ENCODE data around the gene TCF15. TPM values are rescaled to one million over a fixed set of nuclear protein-coding genes. Genes with fewer than 3 reads are reported as not detected.

TCF15 gene
- total RNA-seq, 1 donor from 2014 or later = not detected

GRCh38 chr20:588476-588875 lies 21.6 kb downstream of the TCF15 start:
- Mint-ChIP-seq H3K9me3 (ENCODE audit: unreplicated experiment) (no peaks in the 10 kb centered on the region), H3K4me1 (ENCODE audit: low read depth, unreplicated experiment) (peaks cover 2% of the 10 kb centered on the region), H3K27me3 (ENCODE audit: low read depth, unreplicated experiment) (peaks cover 23% of the 10 kb centered on the region), H3K4me3 (ENCODE audit: unreplicated experiment) (no peak overlapping the region), H3K36me3 (ENCODE audit: low read depth, unreplicated experiment) (no peaks in the 10 kb centered on the region), H3K27ac (ENCODE audit: unreplicated experiment) (no peak overlapping the region)
- Histone ChIP-seq H3K27me3 (ENCODE audit: insufficient read depth, low read length) (peaks cover 5% of the 10 kb centered on the region), H3K36me3 (ENCODE audit: insufficient read depth, low read length) (no peaks in the 10 kb centered on the region), H2AFZ (ENCODE audit: low read depth, low read length) (no peak overlapping the region), H4K20me1 (ENCODE audit: insufficient read depth, low read length) (no peaks in the 10 kb centered on the region), H3K4me1 (ENCODE audit: insufficient read depth, low read length) (no peaks in the 10 kb centered on the region), H3K9ac (ENCODE audit: low read length) (no peak overlapping the region), H3K4me3 (ENCODE audit: insufficient read depth, low read depth, low read length) (no peak overlapping the region), H3K4me2 (ENCODE audit: low read length) (no peak overlapping the region), H3K79me2 (ENCODE audit: insufficient read depth, low read length) (no peaks in the 10 kb centered on the region), H3K9me3 (ENCODE audit: insufficient read depth, low read depth, low read length) (no peaks in the 10 kb centered on the region), H3K27ac (ENCODE audit: low read depth, low read length) (no peak overlapping the region)
- TF ChIP-seq EZH2 (IDR thresholded peaks at IDR 0.05; ENCODE audit: insufficient read depth, low read length) (no peak), CTCF (IDR thresholded peaks at IDR 0.05; ENCODE audit: insufficient read depth, low read depth, low read length) (no peak)
- DNase-seq (ENCODE audit: low read depth) (no peak), FAIRE-seq (no peak)

GRCh38 chr20:584971-585301 lies 25.2 kb downstream of the TCF15 start:
- Histone ChIP-seq H3K4me2 (ENCODE audit: low read length) (no peak overlapping the region), H3K36me3 (ENCODE audit: insufficient read depth, low read length) (no peaks in the 10 kb centered on the region), H3K4me3 (ENCODE audit: insufficient read depth, low read depth, low read length) (no peak overlapping the region), H3K27me3 (ENCODE audit: insufficient read depth, low read length) (peaks cover 3% of the 10 kb centered on the region), H3K79me2 (ENCODE audit: insufficient read depth, low read length) (no peaks in the 10 kb centered on the region), H3K9ac (ENCODE audit: low read length) (no peak overlapping the region), H3K4me1 (ENCODE audit: insufficient read depth, low read length) (no peaks in the 10 kb centered on the region), H2AFZ (ENCODE audit: low read depth, low read length) (no peak overlapping the region), H4K20me1 (ENCODE audit: insufficient read depth, low read length) (no peaks in the 10 kb centered on the region), H3K27ac (ENCODE audit: low read depth, low read length) (no peak overlapping the region), H3K9me3 (ENCODE audit: insufficient read depth, low read depth, low read length) (no peaks in the 10 kb centered on the region)
- TF ChIP-seq EZH2 (IDR thresholded peaks at IDR 0.05; ENCODE audit: insufficient read depth, low read length) (no peak), CTCF (IDR thresholded peaks at IDR 0.05; ENCODE audit: insufficient read depth, low read depth, low read length) (no peak)
- Mint-ChIP-seq H3K4me1 (ENCODE audit: low read depth, unreplicated experiment) (no peaks in the 10 kb centered on the region), H3K9me3 (ENCODE audit: unreplicated experiment) (no peaks in the 10 kb centered on the region), H3K27me3 (ENCODE audit: low read depth, unreplicated experiment) (peaks cover 9% of the 10 kb centered on the region), H3K4me3 (ENCODE audit: unreplicated experiment) (no peak overlapping the region), H3K27ac (ENCODE audit: unreplicated experiment) (no peak overlapping the region), H3K36me3 (ENCODE audit: low read depth, unreplicated experiment) (no peaks in the 10 kb centered on the region)
- no peak for FAIRE-seq
- DNase-seq (ENCODE audit: low read depth) = no peak

- no peak overlapping the region for H3K4me2 ChIP-seq (ENCODE audit: low read length)
- no peaks in the 10 kb centered on the region for H3K79me2 ChIP-seq (ENCODE audit: insufficient read depth, low read length)
- H3K27me3 Mint-ChIP-seq (ENCODE audit: low read depth, unreplicated experiment) = peaks cover 8% of the 10 kb centered on the region
- H3K4me1 ChIP-seq (ENCODE audit: insufficient read depth, low read length) = no peaks in the 10 kb centered on the region
- H3K36me3 Mint-ChIP-seq (ENCODE audit: low read depth, unreplicated experiment) = no peaks in the 10 kb centered on the region
- no peaks in the 10 kb centered on the region for H3K9me3 ChIP-seq (ENCODE audit: insufficient read depth, low read depth, low read length)
- no peaks in the 10 kb centered on the region for H4K20me1 ChIP-seq (ENCODE audit: insufficient read depth, low read length)
- no peaks in the 10 kb centered on the region for H3K9me3 Mint-ChIP-seq (ENCODE audit: unreplicated experiment)
- H3K4me3 ChIP-seq (ENCODE audit: insufficient read depth, low read depth, low read length) = no peak overlapping the region
- H3K27ac Mint-ChIP-seq (ENCODE audit: unreplicated experiment) = no peak overlapping the region
- H3K4me1 Mint-ChIP-seq (ENCODE audit: low read depth, unreplicated experiment) = no peaks in the 10 kb centered on the region
- FAIRE-seq (no peak), DNase-seq (ENCODE audit: low read depth) (no peak)
- no peaks in the 10 kb centered on the region for H3K36me3 ChIP-seq (ENCODE audit: insufficient read depth, low read length)
- no peak overlapping the region for H3K27ac ChIP-seq (ENCODE audit: low read depth, low read length)
- H3K9ac ChIP-seq (ENCODE audit: low read length) = no peak overlapping the region
- no peak overlapping the region for H3K4me3 Mint-ChIP-seq (ENCODE audit: unreplicated experiment)
- TF ChIP-seq CTCF (IDR thresholded peaks at IDR 0.05; ENCODE audit: insufficient read depth, low read depth, low read length) = no peak
- H2AFZ ChIP-seq (ENCODE audit: low read depth, low read length) = no peak overlapping the region
- H3K27me3 ChIP-seq (ENCODE audit: insufficient read depth, low read length) = peaks cover 3% of the 10 kb centered on the region
These were observed 25.7 kb downstream of the TCF15 start for GRCh38 chr20:584161-584970.

All from astrocyte (in vitro differentiated cells and primary cell).